Urinary bladder (tissue), 4 donors: Measurements from ENCODE around the gene KDM5B. TPM values are rescaled to one million over a fixed set of nuclear protein-coding genes. Genes with fewer than 3 reads are reported as not detected.
A peak's percentile ranks its signal among the peaks of the same experiment; 100 is the strongest.

Experiments
- DNase-seq: peaks from one replicate; pipeline ENCODE4 v3.0.0-alpha.2; 2015; ENCODE audit errors: extremely low spot score
- H3K27ac ChIP-seq: one replicate; pipeline ENCODE4 v1.5.1; 2013; ENCODE audit warnings: low read depth, mild to moderate bottlenecking, moderate library complexity
- H3K36me3 ChIP-seq: one replicate; pipeline ENCODE4 v1.6.1; 2013; ENCODE audit warnings: mild to moderate bottlenecking, moderate library complexity; ENCODE audit not compliant: insufficient read depth
- H3K4me1 ChIP-seq: one replicate; pipeline ENCODE4 v1.6.1; 2013; ENCODE audit warnings: mild to moderate bottlenecking, moderate library complexity; ENCODE audit not compliant: insufficient read depth
- H3K4me3 ChIP-seq: one replicate; pipeline ENCODE4 v1.5.1; 2013; ENCODE audit warnings: low read depth, low read length
- WGBS: extraction: QIAGEN DNeasy Blood & Tissue Kit; methylation state at CpG from one replicate; pipeline ENCODE4 v1.1.7; 2013; 5-methylcytosine and 5-hydroxymethylcytosine counted together
- polyA plus RNA-seq: library from polyadenylated mRNA; stranded (reverse); fragments of 200-250 nt; gene quantifications from one replicate; pipeline ENCODE4 v1.2.3, GENCODE V29; 2013
- total RNA-seq: library from RNA; depleted of rRNA; stranded (reverse); fragments of >200 nt; gene quantifications from one replicate; pipeline ENCODE4 v1.2.3, GENCODE V29; 2014
- donor health status: healthy with polysubstance abuse.
- donor health status: healthy.

KDM5B gene
- total and polyA plus RNA-seq, 2 donors: 16.8 to 189 TPM

GRCh38 chr1:202709276-202710041 lies 98.8 kb downstream of the KDM5B start:
- H3K4me3 ChIP-seq: peak overlapping the region; percentile 1
- WGBS: 3% methylated on average over 34 of the region's 34 CpGs
- no peaks in the 10 kb centered on the region for H3K36me3 ChIP-seq
- H3K27ac ChIP-seq: no peak overlapping the region
- peaks cover 2% of the 10 kb centered on the region for H3K4me1 ChIP-seq
- DNase-seq: no peak

DNA sequence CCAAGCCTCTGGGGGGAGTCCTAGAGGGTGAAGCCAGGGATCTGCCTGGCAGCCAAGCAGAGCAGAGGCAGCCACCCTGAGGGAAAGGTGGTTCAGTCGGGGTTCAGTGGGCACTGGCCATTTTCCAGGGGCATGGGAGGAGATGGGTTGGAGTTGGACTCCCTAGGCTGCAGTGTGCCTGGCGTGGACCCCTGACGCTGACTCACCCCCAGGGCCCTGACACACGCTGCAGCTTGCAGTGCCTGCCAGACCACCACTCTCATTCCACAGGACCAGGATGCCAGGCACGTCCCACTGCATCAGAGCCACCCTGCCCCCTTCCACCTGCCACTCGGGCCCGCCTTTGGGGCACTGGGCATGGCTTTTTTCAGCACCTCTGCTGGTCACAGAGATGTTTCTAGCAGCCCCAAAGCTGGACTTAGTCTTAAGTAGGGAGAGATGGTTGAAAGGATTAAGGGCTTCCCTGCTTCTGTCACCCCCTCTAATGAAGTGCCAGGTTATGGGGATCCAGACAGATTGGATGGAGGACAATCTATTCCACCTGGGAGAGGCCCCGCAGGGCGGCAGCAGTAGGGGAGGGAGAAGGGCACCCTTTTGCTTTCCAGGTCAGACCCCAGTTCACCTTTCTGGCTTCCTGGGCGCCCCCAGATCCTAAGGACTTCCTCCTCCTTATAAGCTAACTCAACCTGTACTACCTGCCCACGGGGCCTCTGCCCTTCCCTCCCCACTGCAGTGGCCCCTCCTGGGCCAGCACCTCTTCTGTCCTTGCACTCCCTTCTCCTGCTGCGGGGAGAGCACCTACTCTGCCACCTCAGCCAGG lies 99.6 kb downstream of the KDM5B start:
- peaks cover 2% of the 10 kb centered on the region for H3K4me1 ChIP-seq
- no peak for DNase-seq
- 65% methylated on average over 12 of the region's 12 CpGs for WGBS
- H3K36me3 ChIP-seq: no peaks in the 10 kb centered on the region
- no peak overlapping the region for H3K27ac ChIP-seq
- no peak overlapping the region for H3K4me3 ChIP-seq

DNA sequence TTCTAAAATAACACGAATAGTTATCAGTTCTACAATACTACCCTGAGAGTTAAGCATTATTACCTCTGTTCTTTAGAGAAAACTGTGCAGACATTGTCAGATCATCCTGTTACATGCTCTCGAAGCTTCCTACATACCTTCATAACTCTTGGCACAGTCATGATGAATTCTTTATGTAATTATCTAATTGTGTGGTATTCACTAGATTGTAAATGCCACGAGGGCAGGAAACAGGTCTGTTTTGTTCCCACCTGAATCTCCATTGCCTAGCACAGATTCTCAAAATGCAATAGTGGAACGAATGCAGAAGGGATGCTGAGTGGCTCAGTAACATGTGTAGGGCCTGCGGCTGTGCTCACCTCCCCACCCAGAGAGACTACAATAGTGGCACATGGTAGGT lies 101.4 kb downstream of the KDM5B start:
- WGBS: 79% methylated on average over 5 of the region's 5 CpGs
- Histone ChIP-seq H3K4me1 (peaks cover 2% of the 10 kb centered on the region), H3K4me3 (no peak overlapping the region), H3K27ac (no peak overlapping the region), H3K36me3 (no peaks in the 10 kb centered on the region)
- DNase-seq: no peak

DNA sequence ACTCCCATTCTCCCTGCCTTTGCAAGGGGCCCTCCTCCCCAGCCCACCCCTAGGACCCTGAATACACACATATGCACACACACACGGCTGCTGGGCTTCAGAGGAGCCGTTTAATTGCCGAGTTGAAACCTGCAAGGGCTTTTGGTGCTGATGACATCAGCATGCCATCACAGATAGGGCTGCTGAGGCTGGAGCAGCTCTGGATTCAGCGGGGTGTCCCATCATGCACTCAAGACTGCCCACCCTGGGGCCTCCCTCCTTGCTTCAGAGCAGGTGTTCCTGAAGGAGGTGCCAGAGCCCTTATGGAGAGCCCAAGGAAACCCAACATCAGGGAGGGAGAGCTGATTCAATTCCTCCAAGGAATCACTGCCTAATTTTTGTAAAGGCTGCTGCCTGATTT lies 103.6 kb downstream of the KDM5B start:
- no peak for DNase-seq
- H3K36me3 ChIP-seq: no peaks in the 10 kb centered on the region
- WGBS: 56% methylated on average over 4 of the region's 4 CpGs
- no peak overlapping the region for H3K27ac ChIP-seq
- H3K4me3 ChIP-seq: no peak overlapping the region
- peaks cover under 1% of the 10 kb centered on the region for H3K4me1 ChIP-seq

DNA sequence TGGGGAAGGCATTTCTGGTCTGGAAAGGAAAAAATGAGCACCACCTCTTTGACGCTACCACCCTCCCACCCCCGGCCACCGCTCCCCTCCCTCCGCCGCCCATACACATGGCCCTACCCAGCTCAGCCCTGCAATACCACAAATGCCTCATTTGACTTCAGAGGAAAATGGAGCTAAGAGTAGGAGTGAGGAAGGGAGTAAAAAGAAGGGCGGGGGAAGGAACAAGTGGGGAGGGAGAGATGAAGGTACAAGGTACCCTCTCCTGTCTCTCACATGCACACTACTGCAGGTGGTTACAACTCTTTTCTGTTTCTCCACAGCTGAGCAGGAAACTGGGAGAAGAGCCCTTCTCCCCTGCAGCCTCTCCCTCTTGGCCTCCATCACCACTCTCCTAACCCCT lies 105.0 kb downstream of the KDM5B start:
- WGBS: 70% methylated on average over 6 of the region's 6 CpGs
- H3K36me3 ChIP-seq: no peaks in the 10 kb centered on the region

GRCh38 chr1:202702088-202702487 lies 106.1 kb downstream of the KDM5B start:
- H3K36me3 ChIP-seq: no peaks in the 10 kb centered on the region
- no peak for DNase-seq
- H3K4me1 ChIP-seq: no peaks in the 10 kb centered on the region
- H3K4me3 ChIP-seq: no peak overlapping the region
- H3K27ac ChIP-seq: no peak overlapping the region
- 61% methylated on average over 5 of the region's 5 CpGs for WGBS

More for the DNA sequence above, 105.0 kb downstream of the KDM5B start:
- no peak for DNase-seq
- no peaks in the 10 kb centered on the region for H3K4me1 ChIP-seq
- H3K4me3 ChIP-seq: no peak overlapping the region
- no peak overlapping the region for H3K27ac ChIP-seq

- DNase-seq: no peak
- no peak overlapping the region for H3K27ac ChIP-seq
- H3K4me1 ChIP-seq: no peaks in the 10 kb centered on the region
- no peak overlapping the region for H3K4me3 ChIP-seq
- no peaks in the 10 kb centered on the region for H3K36me3 ChIP-seq
- WGBS: 85% methylated on average over 3 of the region's 3 CpGs
Measured at GRCh38 chr1:202701200-202701599, 107.0 kb downstream of the KDM5B start.

- Histone ChIP-seq H3K36me3 (no peaks in the 10 kb centered on the region), H3K4me3 (no peak overlapping the region), H3K4me1 (no peaks in the 10 kb centered on the region), H3K27ac (no peak overlapping the region)
- 68% methylated on average over 5 of the region's 5 CpGs for WGBS
- no peak for DNase-seq
Measured at GRCh38 chr1:202700061-202700460, 108.2 kb downstream of the KDM5B start.

DNA sequence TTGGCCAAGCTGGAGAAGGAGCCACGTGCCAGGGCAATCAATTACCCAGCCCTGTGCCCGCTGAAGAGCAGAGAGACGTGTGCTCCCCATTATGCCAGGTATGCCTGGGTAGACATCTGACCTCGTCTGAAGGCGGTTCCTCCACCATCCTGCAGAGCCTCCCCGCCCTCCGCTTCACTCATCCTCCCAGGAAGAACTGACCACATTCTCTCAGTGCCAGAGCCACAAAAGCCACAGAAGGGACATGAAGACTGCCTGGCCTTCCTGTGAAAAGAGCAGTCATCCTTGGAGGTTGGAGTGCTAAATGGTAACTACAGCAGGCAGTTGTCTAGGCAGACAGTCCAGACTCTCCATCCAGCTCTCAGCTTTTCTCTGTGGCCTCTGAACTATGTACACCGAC lies 109.9 kb downstream of the KDM5B start:
- Histone ChIP-seq H3K36me3 (no peaks in the 10 kb centered on the region), H3K27ac (no peak overlapping the region), H3K4me3 (no peak overlapping the region), H3K4me1 (no peaks in the 10 kb centered on the region)
- 72% methylated on average over 8 of the region's 8 CpGs for WGBS
- no peak for DNase-seq

DNA sequence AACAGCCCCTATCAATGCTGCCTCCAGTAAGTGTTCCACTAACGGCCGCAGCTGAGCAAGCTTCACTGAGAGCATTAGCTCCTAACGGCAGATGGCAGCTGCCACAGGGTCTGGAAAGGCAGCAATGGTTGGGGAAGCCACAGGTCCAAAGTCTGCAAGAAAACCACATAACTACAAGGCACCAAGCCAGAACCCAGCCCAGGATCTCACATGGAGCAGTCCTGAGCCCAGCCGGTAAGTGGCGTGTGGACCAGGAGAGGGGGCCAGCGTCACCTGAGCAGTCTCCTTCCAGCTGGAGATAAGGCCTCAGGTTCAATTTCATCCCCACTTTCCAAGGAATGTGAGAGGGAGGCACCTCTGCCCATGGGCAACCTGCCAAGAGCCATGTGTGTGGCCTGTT lies 111.2 kb downstream of the KDM5B start:
- DNase-seq: no peak
- H3K36me3 ChIP-seq: no peaks in the 10 kb centered on the region
- H3K4me1 ChIP-seq: no peaks in the 10 kb centered on the region
- WGBS: 66% methylated on average over 6 of the region's 6 CpGs
- no peak overlapping the region for H3K27ac ChIP-seq
- no peak overlapping the region for H3K4me3 ChIP-seq

DNA sequence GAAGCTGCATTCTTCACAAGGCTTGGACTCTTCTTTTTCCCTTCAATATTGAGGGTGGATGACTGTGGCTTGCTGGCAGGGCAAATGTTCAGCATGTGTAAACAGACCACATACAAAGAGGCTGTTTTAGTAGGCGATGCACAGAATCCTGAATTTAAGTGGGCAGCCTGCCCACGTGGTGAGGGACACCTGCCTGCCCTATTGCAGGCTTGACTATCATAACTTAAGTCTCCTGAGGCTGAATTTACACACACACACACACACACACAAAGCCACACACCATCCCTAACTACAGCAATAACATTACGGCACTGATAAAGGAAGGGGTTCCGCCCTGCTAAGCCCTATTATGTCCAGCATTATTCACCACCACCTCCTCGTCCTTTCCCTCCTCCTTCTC lies 113.9 kb downstream of the KDM5B start:
- H3K4me3 ChIP-seq: no peak overlapping the region
- 62% methylated on average over 5 of the region's 5 CpGs for WGBS
- no peaks in the 10 kb centered on the region for H3K36me3 ChIP-seq
- no peak overlapping the region for H3K27ac ChIP-seq
- no peaks in the 10 kb centered on the region for H3K4me1 ChIP-seq
- no peak for DNase-seq

- no peak for DNase-seq
- Histone ChIP-seq H3K4me3 (no peak overlapping the region), H3K27ac (no peak overlapping the region), H3K4me1 (no peaks in the 10 kb centered on the region), H3K36me3 (no peaks in the 10 kb centered on the region)
- 35% methylated on average over 3 of the region's 3 CpGs for WGBS
Measured at GRCh38 chr1:202692959-202693555, 115.2 kb downstream of the KDM5B start.

DNA sequence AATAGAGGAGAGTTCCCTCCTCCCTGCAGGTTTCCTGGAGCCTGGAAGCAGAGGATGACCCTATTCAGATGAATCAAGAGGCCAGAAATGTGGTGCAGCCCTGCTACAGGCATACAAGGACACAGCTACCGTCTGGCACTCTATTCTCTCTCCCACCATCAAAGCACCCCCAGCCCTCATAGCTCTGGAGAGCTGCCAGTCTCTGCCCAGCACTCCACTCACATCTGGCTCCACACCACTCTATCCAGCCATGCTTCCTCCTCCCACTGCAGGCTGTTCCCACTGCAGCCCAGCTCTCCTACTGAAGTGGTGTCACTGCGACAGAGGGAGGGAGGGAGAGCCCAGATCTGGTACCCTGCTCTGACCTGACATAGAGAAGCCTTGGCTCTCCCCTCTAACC lies 116.4 kb downstream of the KDM5B start:
- Histone ChIP-seq H3K4me3 (no peak overlapping the region), H3K36me3 (no peaks in the 10 kb centered on the region), H3K4me1 (no peaks in the 10 kb centered on the region), H3K27ac (no peak overlapping the region)
- DNase-seq: no peak
- 57% methylated on average over 2 of the region's 2 CpGs for WGBS
